HFFc6 (cell line): ENCODE data around the gene RSAD1. TPM values are rescaled to one million over a fixed set of nuclear protein-coding genes. Genes with fewer than 3 reads are reported as not detected.
A peak's percentile ranks its signal among the peaks of the same experiment; 100 is the strongest.

Source experiments
- DNase-seq: peaks from one replicate; pipeline ENCODE4 v3.0.0-alpha.2; 2018
- H3K27ac Mint-ChIP-seq: 2 replicates; pipeline ENCODE4 v1.8.0; 2020; ENCODE audit warnings: mild to moderate bottlenecking, mixed read lengths
- H3K27me3 Mint-ChIP-seq: 2 replicates; pipeline ENCODE4 v1.8.0; 2021; ENCODE audit warnings: mild to moderate bottlenecking, moderate library complexity, mixed read lengths; ENCODE audit not compliant: insufficient read depth
- H3K36me3 Mint-ChIP-seq: 2 replicates; pipeline ENCODE4 v1.8.0; 2021; ENCODE audit warnings: low read depth, mixed read lengths
- H3K4me1 Mint-ChIP-seq: 2 replicates; pipeline ENCODE4 v1.8.0; 2020; ENCODE audit warnings: low read depth, mixed read lengths
- H3K4me3 Mint-ChIP-seq: 2 replicates; pipeline ENCODE4 v1.8.0; 2020; ENCODE audit warnings: mild to moderate bottlenecking, moderate library complexity, mixed read lengths
- H3K9me3 Mint-ChIP-seq: 2 replicates; pipeline ENCODE4 v1.8.0; 2020; ENCODE audit warnings: mild to moderate bottlenecking, mixed read lengths
- total RNA-seq, 6 experiments: library from RNA; stranded (reverse); fragmentation: NEBNext Ultra II Directional; extraction: Animal tissue kit (Norgen Biotek cat#: 25700); gene quantifications; 2 replicates in 1 of 6; 3 replicates in 5 of 6; pipeline ENCODE4 v1.2.3, GENCODE V29; 2021
- TF ChIP-seq, protein P1 (sequence below): fragments of 200-600 bp; sonication (generic); IDR thresholded peaks from 2 replicates; pipeline ENCODE4 v1.5.0; 2021; ENCODE audit warnings: antibody characterized with exemption, mild to moderate bottlenecking

Gene RSAD1
- total RNA-seq, 6 experiments from 2014 or later: 14.9 to 20.4 (median 17.5) TPM

GRCh38 chr17:50533720-50534148 is 55.1 kb downstream of the RSAD1 start:
- Mint-ChIP-seq H3K27me3 (peaks cover 45% of the 10 kb centered on the region), H3K36me3 (no peaks in the 10 kb centered on the region), H3K27ac (no peak overlapping the region), H3K4me1 (peaks cover 16% of the 10 kb centered on the region), H3K9me3 (no peaks in the 10 kb centered on the region), H3K4me3 (peak overlapping the region; percentile 36; the same call in 1 of the 2 replicates)
- DNase-seq: no peak
- TF ChIP-seq, protein P1, sequence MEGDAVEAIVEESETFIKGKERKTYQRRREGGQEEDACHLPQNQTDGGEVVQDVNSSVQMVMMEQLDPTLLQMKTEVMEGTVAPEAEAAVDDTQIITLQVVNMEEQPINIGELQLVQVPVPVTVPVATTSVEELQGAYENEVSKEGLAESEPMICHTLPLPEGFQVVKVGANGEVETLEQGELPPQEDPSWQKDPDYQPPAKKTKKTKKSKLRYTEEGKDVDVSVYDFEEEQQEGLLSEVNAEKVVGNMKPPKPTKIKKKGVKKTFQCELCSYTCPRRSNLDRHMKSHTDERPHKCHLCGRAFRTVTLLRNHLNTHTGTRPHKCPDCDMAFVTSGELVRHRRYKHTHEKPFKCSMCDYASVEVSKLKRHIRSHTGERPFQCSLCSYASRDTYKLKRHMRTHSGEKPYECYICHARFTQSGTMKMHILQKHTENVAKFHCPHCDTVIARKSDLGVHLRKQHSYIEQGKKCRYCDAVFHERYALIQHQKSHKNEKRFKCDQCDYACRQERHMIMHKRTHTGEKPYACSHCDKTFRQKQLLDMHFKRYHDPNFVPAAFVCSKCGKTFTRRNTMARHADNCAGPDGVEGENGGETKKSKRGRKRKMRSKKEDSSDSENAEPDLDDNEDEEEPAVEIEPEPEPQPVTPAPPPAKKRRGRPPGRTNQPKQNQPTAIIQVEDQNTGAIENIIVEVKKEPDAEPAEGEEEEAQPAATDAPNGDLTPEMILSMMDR: no peak

GRCh38 chr17:50534222-50534978 is 55.7 kb downstream of the RSAD1 start:
- H3K9me3 Mint-ChIP-seq: no peaks in the 10 kb centered on the region
- no peak overlapping the region for H3K27ac Mint-ChIP-seq
- TF ChIP-seq, protein P1: peak; percentile 50
- no peak for DNase-seq
- H3K36me3 Mint-ChIP-seq: no peaks in the 10 kb centered on the region
- peak overlapping the region; percentile 36; the same call in 1 of the 2 replicates for H3K4me3 Mint-ChIP-seq
- H3K27me3 Mint-ChIP-seq: peaks cover 45% of the 10 kb centered on the region
- peaks cover 16% of the 10 kb centered on the region for H3K4me1 Mint-ChIP-seq

- H3K27ac Mint-ChIP-seq: no peak overlapping the region
- H3K36me3 Mint-ChIP-seq: no peaks in the 10 kb centered on the region
- peaks cover 40% of the 10 kb centered on the region for H3K27me3 Mint-ChIP-seq
- no peaks in the 10 kb centered on the region for H3K9me3 Mint-ChIP-seq
- peaks cover 16% of the 10 kb centered on the region for H3K4me1 Mint-ChIP-seq
- TF ChIP-seq, protein P1: no peak
- no peak for DNase-seq
- no peak overlapping the region for H3K4me3 Mint-ChIP-seq
These were observed 56.3 kb downstream of the RSAD1 start for GRCh38 chr17:50534979-50535326.

DNA sequence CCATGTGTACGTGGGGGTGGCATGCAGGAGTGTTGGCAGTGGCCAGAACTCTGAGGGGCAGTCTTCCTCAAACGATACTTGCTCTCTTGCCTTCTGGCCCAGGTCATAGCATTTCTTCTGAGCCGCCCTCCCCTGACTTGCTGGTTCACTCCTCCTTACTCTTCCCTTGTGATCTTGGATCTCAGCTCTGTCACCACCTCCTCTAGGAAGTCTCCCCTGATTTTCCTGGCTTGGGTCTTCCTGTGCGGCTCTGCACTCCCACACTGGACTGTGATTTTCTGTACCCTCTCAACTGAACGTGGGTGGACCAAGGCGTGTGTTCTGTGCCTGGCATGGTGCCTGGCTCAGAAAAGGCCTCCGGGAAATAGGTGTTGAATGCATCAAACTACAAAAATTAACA is 56.7 kb downstream of the RSAD1 start:
- Mint-ChIP-seq H3K27me3 (peaks cover 37% of the 10 kb centered on the region), H3K4me1 (peaks cover 16% of the 10 kb centered on the region), H3K27ac (no peak overlapping the region; the same call in 1 of the 2 replicates), H3K4me3 (no peak overlapping the region), H3K36me3 (no peaks in the 10 kb centered on the region), H3K9me3 (no peaks in the 10 kb centered on the region)
- no peak for DNase-seq
- TF ChIP-seq, protein P1: no peak

Other genes with a start within 250 kb of the RSAD1 start
- under 1 TPM in 3 of 6 experiments, not detected in 3; 0.17 to 0.24 (median 0.18) TPM for gene TMEM92, start 204.4 kb upstream of the RSAD1 start, total RNA-seq
- 10 to 100 TPM; 38.9 to 47.1 (median 43.2) TPM for gene XYLT2, start 132.7 kb upstream of the RSAD1 start, total RNA-seq
- 10 to 100 TPM; 70.0 to 78.7 (median 75.0) TPM for gene MRPL27, start 105.7 kb upstream of the RSAD1 start, total RNA-seq
- 1 to 10 TPM; 3.3 to 7.7 (median 6.5) TPM for gene EME1, start 105.6 kb upstream of the RSAD1 start, total RNA-seq
- 100 to 1,000 TPM; 214 to 272 (median 261) TPM for gene LRRC59, start 81.3 kb upstream of the RSAD1 start, total RNA-seq
- gene ACSF2, start 52.6 kb upstream of the RSAD1 start, total RNA-seq: 10 to 100 TPM; 15.3 to 23.3 (median 17.5) TPM
- gene CHAD, start 10.0 kb upstream of the RSAD1 start, total RNA-seq: not detected
- under 1 TPM; 0.12 to 0.76 (median 0.28) TPM for gene MYCBPAP, start 29.6 kb downstream of the RSAD1 start, total RNA-seq
- under 1 TPM in 1 of 6 experiments, not detected in 5; 0.05 TPM for gene EPN3, start 53.9 kb downstream of the RSAD1 start, total RNA-seq
- 10 to 100 TPM; 53.4 to 71.2 (median 62.6) TPM for gene SPATA20, start 68.3 kb downstream of the RSAD1 start, total RNA-seq
- gene CACNA1G, start 81.9 kb downstream of the RSAD1 start, total RNA-seq: under 1 TPM in 5 of 6 experiments, not detected in 1; 0.03 to 0.19 (median 0.05) TPM
- 10 to 100 TPM; 18.4 to 23.6 (median 21.3) TPM for gene ABCC3, start 156.0 kb downstream of the RSAD1 start, total RNA-seq
- gene ANKRD40, start 229.1 kb downstream of the RSAD1 start, total RNA-seq: 10 to 100 TPM; 43.1 to 48.4 (median 46.6) TPM
- gene LUC7L3, start 240.7 kb downstream of the RSAD1 start, total RNA-seq: 10 to 100 TPM; 54.0 to 76.3 (median 59.1) TPM